ENCODE data around the gene MEI1. TPM values are rescaled to one million over a fixed set of nuclear protein-coding genes. Genes with fewer than 3 reads are reported as not detected.

MEI1 gene
- total and polyA plus RNA-seq, 2 donors (not counting 1 experiment from before 2014, with no cell fraction given): 50.1 to 64.8 TPM

GRCh38 chr22:41846268-41846987 lies 147.1 kb downstream of the MEI1 start:
- WGBS (ENCODE audit: insufficient coverage): 67% methylated on average over 3 of the region's 10 CpGs
- no peaks in the 10 kb centered on the region for H3K9me3 Mint-ChIP-seq (ENCODE audit: insufficient read depth)
- no peak overlapping the region for H3K9ac ChIP-seq (ENCODE audit: low read length)
- intact Hi-C loops (cut with micrococcal nuclease): no loop called here
- DNase-seq: no peak
- H3K36me3 ChIP-seq (replicated peaks in 1 of 2; ENCODE audit: control extremely low read depth in 1 of 2, control insufficient read depth in 1 of 2, extremely low read depth in 1 of 2, insufficient read depth in 2 of 2, low read length in 1 of 2): peaks cover 0 to 25% of the 10 kb centered on the region in 2 experiments
- POLR2A ChIA-PET: interaction anchor here (0.5 to 1.5 kb wide), 2 partner anchors 13 to 149 kb away, joined by 3 to 8 read pairs; no protein-coding TSS in a partner anchor
- no peaks in the 10 kb centered on the region for H3K9me3 ChIP-seq (ENCODE audit: control extremely low read depth in 1 of 3, control insufficient read depth in 2 of 3, insufficient read depth in 1 of 3, low read length in 2 of 3)
- H3K27ac ChIP-seq (ENCODE audit: low read length in 2 of 2): peak overlapping the region in 1 of 2 donors; percentile 44
- no peak for TF ChIP-seq EZH2 (IDR thresholded peaks at IDR 0.05; ENCODE audit: borderline replicate concordance, insufficient read depth, low read depth, low read length, poor library complexity, severe bottlenecking)
- TF ChIP-seq, protein P1, sequence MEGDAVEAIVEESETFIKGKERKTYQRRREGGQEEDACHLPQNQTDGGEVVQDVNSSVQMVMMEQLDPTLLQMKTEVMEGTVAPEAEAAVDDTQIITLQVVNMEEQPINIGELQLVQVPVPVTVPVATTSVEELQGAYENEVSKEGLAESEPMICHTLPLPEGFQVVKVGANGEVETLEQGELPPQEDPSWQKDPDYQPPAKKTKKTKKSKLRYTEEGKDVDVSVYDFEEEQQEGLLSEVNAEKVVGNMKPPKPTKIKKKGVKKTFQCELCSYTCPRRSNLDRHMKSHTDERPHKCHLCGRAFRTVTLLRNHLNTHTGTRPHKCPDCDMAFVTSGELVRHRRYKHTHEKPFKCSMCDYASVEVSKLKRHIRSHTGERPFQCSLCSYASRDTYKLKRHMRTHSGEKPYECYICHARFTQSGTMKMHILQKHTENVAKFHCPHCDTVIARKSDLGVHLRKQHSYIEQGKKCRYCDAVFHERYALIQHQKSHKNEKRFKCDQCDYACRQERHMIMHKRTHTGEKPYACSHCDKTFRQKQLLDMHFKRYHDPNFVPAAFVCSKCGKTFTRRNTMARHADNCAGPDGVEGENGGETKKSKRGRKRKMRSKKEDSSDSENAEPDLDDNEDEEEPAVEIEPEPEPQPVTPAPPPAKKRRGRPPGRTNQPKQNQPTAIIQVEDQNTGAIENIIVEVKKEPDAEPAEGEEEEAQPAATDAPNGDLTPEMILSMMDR (IDR thresholded peaks at IDR 0.05): no peak
- no peaks in the 10 kb centered on the region for H3K27me3 ChIP-seq (replicated peaks in 1 of 4; ENCODE audit: control extremely low read depth in 1 of 4, control insufficient read depth in 3 of 4, insufficient read depth in 4 of 4, low read length in 3 of 4)
- peaks cover 98% of the 10 kb centered on the region for H3K79me2 ChIP-seq (ENCODE audit: control insufficient read depth, insufficient read depth, low read length)
- H3K4me3 Mint-ChIP-seq: peak overlapping the region; percentile 55
- H2AFZ ChIP-seq (ENCODE audit: insufficient read depth, low read depth, low read length, poor library complexity, severe bottlenecking): no peak overlapping the region
- H3K4me3 ChIP-seq (ENCODE audit: control extremely low read depth in 1 of 5, extremely low read depth in 1 of 5, insufficient read depth in 1 of 5, low read depth in 2 of 5, low read length in 4 of 5): no peak overlapping the region
- CTCF ChIA-PET: interaction anchor here (0.5 to 1.6 kb wide), 6 partner anchors 11 to 149 kb away, joined by 3 to 6 read pairs (median 4); no protein-coding TSS in a partner anchor
- peaks cover 51 to 53% of the 10 kb centered on the region in 2 donors for H3K4me1 ChIP-seq (ENCODE audit: control insufficient read depth in 2 of 2, insufficient read depth in 2 of 2, low read length in 2 of 2)
- peaks cover 60% of the 10 kb centered on the region for H4K20me1 ChIP-seq (ENCODE audit: control insufficient read depth, insufficient read depth, low read length, poor library complexity, severe bottlenecking)
- H3K4me2 ChIP-seq (replicated peaks; ENCODE audit: low read depth, low read length, poor library complexity, severe bottlenecking): peak overlapping the region; percentile 10
- no peaks in the 10 kb centered on the region for H3K27me3 Mint-ChIP-seq
- H3K4me1 Mint-ChIP-seq: peaks cover 70% of the 10 kb centered on the region
- H3K27ac Mint-ChIP-seq: peak overlapping the region; percentile 51
- ATAC-seq (ENCODE audit: low read depth): no peak

DNA sequence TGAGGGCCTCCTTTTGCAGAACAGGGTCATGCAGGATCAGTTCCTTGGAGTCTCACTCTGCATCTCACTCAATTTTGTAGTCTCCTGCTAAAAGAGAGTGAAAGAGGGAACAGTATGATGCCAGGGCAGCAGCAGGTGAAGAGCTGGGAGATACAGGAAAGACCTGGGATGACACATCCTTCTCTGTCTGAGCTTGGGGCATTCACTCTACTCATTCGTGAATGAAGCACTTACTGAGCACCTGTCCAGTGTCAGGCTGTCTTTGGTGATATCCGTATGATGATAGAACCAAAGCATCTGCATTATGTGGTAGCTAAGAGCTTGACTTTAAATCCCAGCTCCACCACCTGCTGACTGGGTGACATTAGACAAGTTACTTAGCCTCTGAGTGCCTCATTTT lies 148.0 kb downstream of the MEI1 start:
- no peak for ATAC-seq (ENCODE audit: low read depth)
- Mint-ChIP-seq H3K4me1 (peaks cover 68% of the 10 kb centered on the region), H3K27me3 (no peaks in the 10 kb centered on the region), H3K9me3 (ENCODE audit: insufficient read depth) (no peaks in the 10 kb centered on the region), H3K27ac (peak overlapping the region; percentile 51), H3K4me3 (peak overlapping the region; percentile 55)
- peak overlapping the region in 1 of 2 donors; percentile 44 for H3K27ac ChIP-seq (ENCODE audit: low read length in 2 of 2)
- DNase-seq: no peak
- no peak overlapping the region for H3K9ac ChIP-seq (ENCODE audit: low read length)
- peaks cover 0 to 19% of the 10 kb centered on the region in 2 experiments for H3K36me3 ChIP-seq (replicated peaks in 1 of 2; ENCODE audit: control extremely low read depth in 1 of 2, control insufficient read depth in 1 of 2, extremely low read depth in 1 of 2, insufficient read depth in 2 of 2, low read length in 1 of 2)
- H3K4me2 ChIP-seq (replicated peaks; ENCODE audit: low read depth, low read length, poor library complexity, severe bottlenecking): peak overlapping the region; percentile 10
- CTCF ChIA-PET: interaction anchor here (0.8 to 1.6 kb wide), 5 partner anchors 9 to 150 kb away, joined by 3 to 10 read pairs (median 3); no protein-coding TSS in a partner anchor
- no peak for TF ChIP-seq EZH2 (IDR thresholded peaks at IDR 0.05; ENCODE audit: borderline replicate concordance, insufficient read depth, low read depth, low read length, poor library complexity, severe bottlenecking)
- TF ChIP-seq, protein P1 (IDR thresholded peaks at IDR 0.05): no peak
- H3K4me1 ChIP-seq (ENCODE audit: control insufficient read depth in 2 of 2, insufficient read depth in 2 of 2, low read length in 2 of 2): peaks cover 48 to 53% of the 10 kb centered on the region in 2 donors
- peaks cover 98% of the 10 kb centered on the region for H3K79me2 ChIP-seq (ENCODE audit: control insufficient read depth, insufficient read depth, low read length)
- WGBS (ENCODE audit: insufficient coverage): no CpG with 5 or more reads among the region's 2 CpGs
- H3K9me3 ChIP-seq (ENCODE audit: control extremely low read depth in 1 of 3, control insufficient read depth in 2 of 3, insufficient read depth in 1 of 3, low read length in 2 of 3): no peaks in the 10 kb centered on the region
- intact Hi-C loops (cut with micrococcal nuclease): no loop called here
- H3K4me3 ChIP-seq (ENCODE audit: control extremely low read depth in 1 of 5, extremely low read depth in 1 of 5, insufficient read depth in 1 of 5, low read depth in 2 of 5, low read length in 4 of 5): no peak overlapping the region
- POLR2A ChIA-PET: interaction anchor here (0.8 to 0.9 kb wide), 2 partner anchors 10 to 72 kb away, joined by 3 read pairs; no protein-coding TSS in a partner anchor
- peaks cover 60% of the 10 kb centered on the region for H4K20me1 ChIP-seq (ENCODE audit: control insufficient read depth, insufficient read depth, low read length, poor library complexity, severe bottlenecking)
- H3K27me3 ChIP-seq (replicated peaks in 1 of 4; ENCODE audit: control extremely low read depth in 1 of 4, control insufficient read depth in 3 of 4, insufficient read depth in 4 of 4, low read length in 3 of 4): no peaks in the 10 kb centered on the region
- no peak overlapping the region for H2AFZ ChIP-seq (ENCODE audit: insufficient read depth, low read depth, low read length, poor library complexity, severe bottlenecking)

Measured in B cell (primary cell).